Measurements from ENCODE around the gene NFKB2. TPM values are rescaled to one million over a fixed set of nuclear protein-coding genes. Genes with fewer than 3 reads are reported as not detected.

Gene NFKB2
- total RNA-seq, 1 experiment from 2014 or later, result 64.7 TPM

DNA sequence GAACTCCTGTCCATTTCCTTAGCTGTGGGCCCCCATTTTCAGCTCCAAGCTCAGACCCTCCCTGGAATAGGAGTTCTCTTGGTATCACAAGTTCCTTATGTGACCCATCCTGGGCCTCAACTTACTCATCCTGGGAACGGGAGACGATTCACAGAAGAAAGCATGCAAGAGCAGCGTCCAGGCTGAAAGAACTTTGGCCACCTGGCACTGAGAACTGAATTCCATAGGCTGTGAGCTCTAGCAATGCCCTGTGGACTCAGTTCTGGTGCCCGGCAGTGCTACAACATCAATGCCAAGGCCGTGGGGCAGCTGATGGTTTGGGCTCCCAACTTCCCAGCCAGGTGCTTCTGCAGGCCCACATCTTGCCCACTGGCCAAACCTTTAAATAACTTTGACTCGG, 40.8 kb downstream of the NFKB2 start:
- H3K4me1 Mint-ChIP-seq (ENCODE audit: low read depth, unreplicated experiment), result peaks cover 23% of the 10 kb centered on the region
- H3K36me3 Mint-ChIP-seq (ENCODE audit: insufficient read depth, unreplicated experiment), result peaks cover 21% of the 10 kb centered on the region
- intact Hi-C loops (cut with micrococcal nuclease; ENCODE audit: unreplicated experiment), result no loop called here
- H3K9me3 Mint-ChIP-seq (ENCODE audit: low read depth, unreplicated experiment), result no peaks in the 10 kb centered on the region
- no peak for DNase-seq
- no peak overlapping the region for H3K27ac Mint-ChIP-seq (ENCODE audit: unreplicated experiment)
- TF ChIP-seq CTCF (IDR thresholded peaks at IDR 0.05; ENCODE audit: unreplicated experiment), result no peak
- CTCF ChIA-PET, result no interaction called here
- peaks cover 27% of the 10 kb centered on the region for H3K27me3 Mint-ChIP-seq (ENCODE audit: unreplicated experiment)
- H3K4me3 Mint-ChIP-seq (ENCODE audit: low read depth, unreplicated experiment), result no peak overlapping the region
- BruUV-seq (replicated peaks), result no TSS peak

DNA sequence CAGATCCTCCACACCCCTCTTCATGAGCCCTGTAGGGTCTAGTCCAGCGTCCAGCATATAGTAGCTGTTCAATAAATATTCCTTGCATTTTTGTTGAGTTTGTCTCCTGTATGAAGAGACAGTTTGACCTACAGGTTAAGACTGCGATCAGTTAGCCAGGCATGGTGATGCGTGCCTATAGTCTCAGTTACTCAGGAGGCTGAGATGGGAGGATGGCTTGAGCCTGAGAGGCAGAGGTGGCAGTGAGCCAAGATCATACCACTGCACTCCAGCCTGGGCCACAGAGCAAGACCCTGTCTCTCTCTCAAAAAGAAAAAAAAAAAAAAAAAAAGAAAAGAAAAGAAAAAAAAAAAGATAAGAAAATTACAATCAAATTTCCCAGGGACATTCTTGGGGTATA, 42.0 kb downstream of the NFKB2 start:
- peaks cover 9% of the 10 kb centered on the region for H3K36me3 Mint-ChIP-seq (ENCODE audit: insufficient read depth, unreplicated experiment)
- no peak for DNase-seq
- H3K27me3 Mint-ChIP-seq (ENCODE audit: unreplicated experiment), result peaks cover 27% of the 10 kb centered on the region
- H3K27ac Mint-ChIP-seq (ENCODE audit: unreplicated experiment), result no peak overlapping the region
- H3K9me3 Mint-ChIP-seq (ENCODE audit: low read depth, unreplicated experiment), result no peaks in the 10 kb centered on the region
- CTCF ChIA-PET, result no interaction called here
- intact Hi-C loops (cut with micrococcal nuclease; ENCODE audit: unreplicated experiment), result no loop called here
- no peak overlapping the region for H3K4me3 Mint-ChIP-seq (ENCODE audit: low read depth, unreplicated experiment)
- no TSS peak for BruUV-seq (replicated peaks)
- no peak for TF ChIP-seq CTCF (IDR thresholded peaks at IDR 0.05; ENCODE audit: unreplicated experiment)
- peaks cover 16% of the 10 kb centered on the region for H3K4me1 Mint-ChIP-seq (ENCODE audit: low read depth, unreplicated experiment)

GRCh38 chr10:102438374-102438773, 42.9 kb downstream of the NFKB2 start:
- Mint-ChIP-seq H3K27ac (ENCODE audit: unreplicated experiment) (no peak overlapping the region), H3K4me1 (ENCODE audit: low read depth, unreplicated experiment) (peaks cover 11% of the 10 kb centered on the region), H3K36me3 (ENCODE audit: insufficient read depth, unreplicated experiment) (peaks cover under 1% of the 10 kb centered on the region), H3K4me3 (ENCODE audit: low read depth, unreplicated experiment) (no peak overlapping the region), H3K27me3 (ENCODE audit: unreplicated experiment) (peaks cover 27% of the 10 kb centered on the region), H3K9me3 (ENCODE audit: low read depth, unreplicated experiment) (no peaks in the 10 kb centered on the region)
- CTCF ChIA-PET, result no interaction called here
- intact Hi-C loops (cut with micrococcal nuclease; ENCODE audit: unreplicated experiment), result no loop called here
- no peak for TF ChIP-seq CTCF (IDR thresholded peaks at IDR 0.05; ENCODE audit: unreplicated experiment)
- no peak for DNase-seq
- no TSS peak for BruUV-seq (replicated peaks)

GRCh38 chr10:102444851-102445250, 49.3 kb downstream of the NFKB2 start:
- no peak overlapping the region for H3K27ac Mint-ChIP-seq (ENCODE audit: unreplicated experiment)
- no peaks in the 10 kb centered on the region for H3K4me1 Mint-ChIP-seq (ENCODE audit: low read depth, unreplicated experiment)
- peaks cover 6% of the 10 kb centered on the region for H3K36me3 Mint-ChIP-seq (ENCODE audit: insufficient read depth, unreplicated experiment)
- CTCF ChIA-PET, result interaction anchor here (0.6 to 0.7 kb wide), 3 partner anchors 21 to 246 kb away, joined by 3 to 4 read pairs (median 3); no protein-coding TSS in a partner anchor
- H3K9me3 Mint-ChIP-seq (ENCODE audit: low read depth, unreplicated experiment), result no peaks in the 10 kb centered on the region
- H3K27me3 Mint-ChIP-seq (ENCODE audit: unreplicated experiment), result no peaks in the 10 kb centered on the region
- H3K4me3 Mint-ChIP-seq (ENCODE audit: low read depth, unreplicated experiment), result no peak overlapping the region
- no peak for DNase-seq
- intact Hi-C loops (cut with micrococcal nuclease; ENCODE audit: unreplicated experiment), result no loop called here
- no TSS peak for BruUV-seq (replicated peaks)
- no peak for TF ChIP-seq CTCF (IDR thresholded peaks at IDR 0.05; ENCODE audit: unreplicated experiment)

Measured in Calu3 (cell line).